ENCODE measurements around the gene PRPF19. TPM values are rescaled to one million over a fixed set of nuclear protein-coding genes. Genes with fewer than 3 reads are reported as not detected.

Gene PRPF19
- total and polyA plus RNA-seq, 2 of the 13 experiments (the other 11 are each of a cell fraction or from before 2014, with no cell fraction given), result 27.4 to 91.1 TPM

DNA sequence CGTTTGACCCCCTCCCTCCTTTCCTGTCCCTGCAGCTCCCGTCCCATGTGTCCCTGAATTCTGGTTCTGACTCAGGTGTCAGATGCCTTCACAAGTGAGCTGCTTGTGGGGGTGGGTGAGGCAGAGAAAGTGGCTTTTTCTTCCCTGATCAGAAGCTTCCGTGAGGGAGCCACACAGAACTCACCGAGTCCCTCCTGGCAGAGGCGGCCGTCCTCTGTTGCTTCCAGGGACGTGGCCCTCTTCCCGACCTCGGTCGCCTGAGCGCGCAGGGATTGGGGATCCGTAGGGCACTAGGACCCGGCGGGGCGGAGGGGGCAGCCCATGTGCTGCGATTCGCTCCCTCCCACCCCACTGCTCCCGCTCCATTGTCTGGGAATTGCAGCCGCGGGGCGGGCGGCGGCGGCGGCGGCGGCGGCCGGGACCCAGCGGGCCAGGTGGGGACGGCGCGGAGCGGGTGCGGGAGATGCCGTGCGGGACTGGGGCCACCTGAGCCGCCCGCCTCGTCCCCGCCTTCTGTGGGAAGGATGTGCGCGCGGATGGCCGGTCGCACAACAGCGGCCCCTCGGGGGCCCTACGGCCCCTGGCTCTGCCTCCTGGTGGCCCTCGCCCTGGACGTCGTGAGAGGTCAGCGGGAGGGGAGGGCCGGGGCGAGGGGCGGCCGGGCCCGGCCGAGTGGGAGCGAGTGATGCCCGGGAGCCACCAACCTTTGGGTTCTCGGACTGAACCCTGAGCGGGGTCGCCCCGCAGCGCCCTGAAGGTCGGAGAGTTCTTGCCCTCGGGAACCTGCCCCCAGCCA lies 17.9 kb upstream of the PRPF19 start, which contains the start of gene TMEM132A (continued):
- TF ChIP-seq, protein P1, sequence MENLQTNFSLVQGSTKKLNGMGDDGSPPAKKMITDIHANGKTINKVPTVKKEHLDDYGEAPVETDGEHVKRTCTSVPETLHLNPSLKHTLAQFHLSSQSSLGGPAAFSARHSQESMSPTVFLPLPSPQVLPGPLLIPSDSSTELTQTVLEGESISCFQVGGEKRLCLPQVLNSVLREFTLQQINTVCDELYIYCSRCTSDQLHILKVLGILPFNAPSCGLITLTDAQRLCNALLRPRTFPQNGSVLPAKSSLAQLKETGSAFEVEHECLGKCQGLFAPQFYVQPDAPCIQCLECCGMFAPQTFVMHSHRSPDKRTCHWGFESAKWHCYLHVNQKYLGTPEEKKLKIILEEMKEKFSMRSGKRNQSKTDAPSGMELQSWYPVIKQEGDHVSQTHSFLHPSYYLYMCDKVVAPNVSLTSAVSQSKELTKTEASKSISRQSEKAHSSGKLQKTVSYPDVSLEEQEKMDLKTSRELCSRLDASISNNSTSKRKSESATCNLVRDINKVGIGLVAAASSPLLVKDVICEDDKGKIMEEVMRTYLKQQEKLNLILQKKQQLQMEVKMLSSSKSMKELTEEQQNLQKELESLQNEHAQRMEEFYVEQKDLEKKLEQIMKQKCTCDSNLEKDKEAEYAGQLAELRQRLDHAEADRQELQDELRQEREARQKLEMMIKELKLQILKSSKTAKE (CRISPR knock-in tag; IDR thresholded peaks at IDR 0.05; ENCODE audit: borderline replicate concordance), result no peak
- no peak for TF ChIP-seq POLR2AphosphoS2 (IDR thresholded peaks at IDR 0.05; ENCODE audit: low read depth, low read length)
- TF ChIP-seq ZNF788 (CRISPR knock-in tag; IDR thresholded peaks at IDR 0.05; ENCODE audit: borderline replicate concordance), result peak; percentile 94; the same call in 1 of the 2 replicates
- no peak for TF ChIP-seq KLF6 (CRISPR knock-in tag; IDR thresholded peaks at IDR 0.05)
- TF ChIP-seq ZNF230 (CRISPR knock-in tag; IDR thresholded peaks at IDR 0.05), result no peak
- TF ChIP-seq, protein P2, sequence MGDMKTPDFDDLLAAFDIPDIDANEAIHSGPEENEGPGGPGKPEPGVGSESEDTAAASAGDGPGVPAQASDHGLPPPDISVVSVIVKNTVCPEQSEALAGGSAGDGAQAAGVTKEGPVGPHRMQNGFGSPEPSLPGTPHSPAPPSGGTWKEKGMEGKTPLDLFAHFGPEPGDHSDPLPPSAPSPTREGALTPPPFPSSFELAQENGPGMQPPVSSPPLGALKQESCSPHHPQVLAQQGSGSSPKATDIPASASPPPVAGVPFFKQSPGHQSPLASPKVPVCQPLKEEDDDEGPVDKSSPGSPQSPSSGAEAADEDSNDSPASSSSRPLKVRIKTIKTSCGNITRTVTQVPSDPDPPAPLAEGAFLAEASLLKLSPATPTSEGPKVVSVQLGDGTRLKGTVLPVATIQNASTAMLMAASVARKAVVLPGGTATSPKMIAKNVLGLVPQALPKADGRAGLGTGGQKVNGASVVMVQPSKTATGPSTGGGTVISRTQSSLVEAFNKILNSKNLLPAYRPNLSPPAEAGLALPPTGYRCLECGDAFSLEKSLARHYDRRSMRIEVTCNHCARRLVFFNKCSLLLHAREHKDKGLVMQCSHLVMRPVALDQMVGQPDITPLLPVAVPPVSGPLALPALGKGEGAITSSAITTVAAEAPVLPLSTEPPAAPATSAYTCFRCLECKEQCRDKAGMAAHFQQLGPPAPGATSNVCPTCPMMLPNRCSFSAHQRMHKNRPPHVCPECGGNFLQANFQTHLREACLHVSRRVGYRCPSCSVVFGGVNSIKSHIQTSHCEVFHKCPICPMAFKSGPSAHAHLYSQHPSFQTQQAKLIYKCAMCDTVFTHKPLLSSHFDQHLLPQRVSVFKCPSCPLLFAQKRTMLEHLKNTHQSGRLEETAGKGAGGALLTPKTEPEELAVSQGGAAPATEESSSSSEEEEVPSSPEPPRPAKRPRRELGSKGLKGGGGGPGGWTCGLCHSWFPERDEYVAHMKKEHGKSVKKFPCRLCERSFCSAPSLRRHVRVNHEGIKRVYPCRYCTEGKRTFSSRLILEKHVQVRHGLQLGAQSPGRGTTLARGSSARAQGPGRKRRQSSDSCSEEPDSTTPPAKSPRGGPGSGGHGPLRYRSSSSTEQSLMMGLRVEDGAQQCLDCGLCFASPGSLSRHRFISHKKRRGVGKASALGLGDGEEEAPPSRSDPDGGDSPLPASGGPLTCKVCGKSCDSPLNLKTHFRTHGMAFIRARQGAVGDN (CRISPR knock-in tag; IDR thresholded peaks at IDR 0.05), result peak; percentile 75
- TF ChIP-seq ZNF709 (CRISPR knock-in tag; IDR thresholded peaks at IDR 0.05), result no peak
- no peak for TF ChIP-seq LCORL (IDR thresholded peaks at IDR 0.05)
- no peak for TF ChIP-seq LCORL (CRISPR knock-in tag; IDR thresholded peaks at IDR 0.05)
- TF ChIP-seq ZFY (CRISPR knock-in tag; IDR thresholded peaks at IDR 0.05), result peak; percentile 56
- no peak for TF ChIP-seq CBX5 (CRISPR knock-in tag; IDR thresholded peaks at IDR 0.05; ENCODE audit: borderline replicate concordance)
- peak; percentile 77; the same call in 1 of the 2 replicates for TF ChIP-seq SALL2 (CRISPR knock-in tag; IDR thresholded peaks at IDR 0.05)
- TF ChIP-seq EHMT2 (IDR thresholded peaks at IDR 0.05; ENCODE audit: borderline replicate concordance, low read depth, low read length), result no peak
- TF ChIP-seq ONECUT2 (CRISPR knock-in tag; IDR thresholded peaks at IDR 0.05), result no peak
- TF ChIP-seq GABPB1 (CRISPR knock-in tag; IDR thresholded peaks at IDR 0.05), result peak; percentile 67
- TF ChIP-seq, protein P3, sequence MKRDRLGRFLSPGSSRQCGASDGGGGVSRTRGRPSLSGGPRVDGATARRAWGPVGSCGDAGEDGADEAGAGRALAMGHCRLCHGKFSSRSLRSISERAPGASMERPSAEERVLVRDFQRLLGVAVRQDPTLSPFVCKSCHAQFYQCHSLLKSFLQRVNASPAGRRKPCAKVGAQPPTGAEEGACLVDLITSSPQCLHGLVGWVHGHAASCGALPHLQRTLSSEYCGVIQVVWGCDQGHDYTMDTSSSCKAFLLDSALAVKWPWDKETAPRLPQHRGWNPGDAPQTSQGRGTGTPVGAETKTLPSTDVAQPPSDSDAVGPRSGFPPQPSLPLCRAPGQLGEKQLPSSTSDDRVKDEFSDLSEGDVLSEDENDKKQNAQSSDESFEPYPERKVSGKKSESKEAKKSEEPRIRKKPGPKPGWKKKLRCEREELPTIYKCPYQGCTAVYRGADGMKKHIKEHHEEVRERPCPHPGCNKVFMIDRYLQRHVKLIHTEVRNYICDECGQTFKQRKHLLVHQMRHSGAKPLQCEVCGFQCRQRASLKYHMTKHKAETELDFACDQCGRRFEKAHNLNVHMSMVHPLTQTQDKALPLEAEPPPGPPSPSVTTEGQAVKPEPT (CRISPR knock-in tag; IDR thresholded peaks at IDR 0.05; ENCODE audit: low read depth), result no peak
- TF ChIP-seq ZNF354B (CRISPR knock-in tag; IDR thresholded peaks at IDR 0.05), result 0 out of 2 replicates have a peak, but pooled peaks have one; percentile 41
- no peak for TF ChIP-seq NR1H2 (CRISPR knock-in tag; IDR thresholded peaks at IDR 0.05; ENCODE audit: borderline replicate concordance, low read depth)
- TF ChIP-seq MZF1 (CRISPR knock-in tag; IDR thresholded peaks at IDR 0.05; ENCODE audit: borderline replicate concordance), result no peak
- TF ChIP-seq ETV6 (CRISPR knock-in tag; conservative IDR thresholded peaks at IDR 0.05), result peak; percentile 76
- TF ChIP-seq KDM1A (CRISPR knock-in tag; IDR thresholded peaks at IDR 0.05), result peak; percentile 65; the same call in 1 of the 2 replicates

Measured in HepG2 (cell line).